OCI-LY1 (cell line): ENCODE measurements around the gene SLC8A1.

Source experiments
- H2AFZ ChIP-seq: fragments of 200-600 bp; sonication (generic), shearing (Covaris generic); 2 replicates; pipeline ENCODE4 v1.6.0; 2014; ENCODE audit warnings: antibody characterized with exemption, mild to moderate bottlenecking, low read length
- H3F3A ChIP-seq: fragments of 200-600 bp; sonication (generic), shearing (Covaris generic); 2 replicates; pipeline ENCODE4 v1.6.0; 2014; ENCODE audit warnings: mild to moderate bottlenecking, antibody characterized with exemption, low read length, moderate library complexity; ENCODE audit not compliant: insufficient read depth
- H3K27ac ChIP-seq: fragments of 200-600 bp; sonication (generic); 2 replicates; pipeline ENCODE4 v1.5.1; 2014; ENCODE audit warnings: low read length, mixed run types, mild to moderate bottlenecking, low read depth; ENCODE audit not compliant: poor library complexity, severe bottlenecking
- H3K27me3 ChIP-seq: fragments of 200-600 bp; sonication (generic); 2 replicates; pipeline ENCODE4 v1.6.0; 2014; ENCODE audit warnings: antibody characterized with exemption, mild to moderate bottlenecking, low read length, moderate library complexity; ENCODE audit not compliant: insufficient read depth
- H3K36me3 ChIP-seq: fragments of 200-600 bp; sonication (generic); 2 replicates; pipeline ENCODE4 v1.6.1; 2014; ENCODE audit warnings: mild to moderate bottlenecking, antibody characterized with exemption, low read length, moderate library complexity, mixed read lengths; ENCODE audit not compliant: insufficient read depth
- H3K4me1 ChIP-seq: fragments of 200-600 bp; sonication (generic); 2 replicates; pipeline ENCODE4 v1.5.1; 2014; ENCODE audit warnings: mild to moderate bottlenecking, low read length, moderate library complexity; ENCODE audit not compliant: insufficient read depth, severe bottlenecking
- H3K4me2 ChIP-seq: fragments of 200-600 bp; sonication (generic), shearing (Covaris generic); 2 replicates; pipeline ENCODE4 v1.6.1; 2014; ENCODE audit warnings: low read length
- H3K4me3 ChIP-seq: fragments of 200-600 bp; sonication (generic); 2 replicates; pipeline ENCODE4 v1.5.1; 2014; ENCODE audit warnings: low read length, low read depth, mild to moderate bottlenecking, mixed read lengths; ENCODE audit not compliant: poor library complexity, severe bottlenecking
- H3K79me2 ChIP-seq: fragments of 200-600 bp; shearing (Covaris generic); 2 replicates; pipeline ENCODE4 v1.6.1; 2016; ENCODE audit warnings: mixed run types, low read length, mixed read lengths; ENCODE audit not compliant: insufficient read depth
- H3K9ac ChIP-seq: fragments of 200-600 bp; sonication (generic), shearing (Covaris generic); 2 replicates; pipeline ENCODE4 v1.6.1; 2014; ENCODE audit warnings: mild to moderate bottlenecking, low read length, mixed read lengths
- H3K9me2 ChIP-seq: fragments of 200-600 bp; sonication (generic), shearing (Covaris generic); 2 replicates; pipeline ENCODE4 v1.6.1; 2014; ENCODE audit warnings: low read depth, mild to moderate bottlenecking, low read length, mixed read lengths
- H3K9me3 ChIP-seq: fragments of 200-600 bp; shearing (Covaris generic); 2 replicates; pipeline ENCODE4 v1.6.1; 2014; ENCODE audit warnings: low read length, mixed read lengths
- H4K20me1 ChIP-seq: fragments of 200-600 bp; sonication (generic), shearing (Covaris generic); 2 replicates; pipeline ENCODE4 v1.6.0; 2016; ENCODE audit warnings: mild to moderate bottlenecking, low read length; ENCODE audit not compliant: insufficient read depth
- CTCF ChIP-seq: fragments of 200-600 bp; sonication (generic), shearing (Covaris generic); IDR thresholded peaks from 2 replicates; pipeline ENCODE4 v1.5.1; 2017; ENCODE audit warnings: mild to moderate bottlenecking, antibody characterized with exemption, low read length, moderate library complexity, mixed read lengths
- EZH2 ChIP-seq: fragments of 200-600 bp; sonication (generic), shearing (Covaris generic); IDR thresholded peaks from 2 replicates; pipeline ENCODE4 v1.8.0; 2017; ENCODE audit warnings: borderline replicate concordance, mixed run types, mild to moderate bottlenecking, antibody characterized with exemption, low read length, moderate library complexity, mixed read lengths

The SLC8A1 gene

GRCh38 chr2:40200366-40200915 lies 251.4 kb downstream of the SLC8A1 start:
- no peak overlapping the region for H3K4me2 ChIP-seq
- no peak overlapping the region for H3K9ac ChIP-seq
- no peaks in the 10 kb centered on the region for H3K27me3 ChIP-seq
- no peaks in the 10 kb centered on the region for H4K20me1 ChIP-seq
- H3K79me2 ChIP-seq, result no peaks in the 10 kb centered on the region
- no peaks in the 10 kb centered on the region for H3K9me2 ChIP-seq
- H3K4me3 ChIP-seq, result no peak overlapping the region
- no peak overlapping the region for H2AFZ ChIP-seq
- TF ChIP-seq EZH2 (no peak), CTCF (no peak)
- no peaks in the 10 kb centered on the region for H3K4me1 ChIP-seq
- no peak overlapping the region for H3K27ac ChIP-seq
- H3K9me3 ChIP-seq, result no peaks in the 10 kb centered on the region
- H3F3A ChIP-seq, result no peaks in the 10 kb centered on the region
- no peaks in the 10 kb centered on the region for H3K36me3 ChIP-seq

GRCh38 chr2:40199771-40200170 lies 252.1 kb downstream of the SLC8A1 start:
- no peaks in the 10 kb centered on the region for H3K9me2 ChIP-seq
- TF ChIP-seq EZH2, result no peak
- TF ChIP-seq CTCF, result no peak

GRCh38 chr2:40197121-40197520 lies 254.8 kb downstream of the SLC8A1 start:
- Histone ChIP-seq H3K79me2 (no peaks in the 10 kb centered on the region), H3K4me3 (no peak overlapping the region), H4K20me1 (no peaks in the 10 kb centered on the region), H3K9ac (no peak overlapping the region), H3K9me3 (no peaks in the 10 kb centered on the region), H3K9me2 (no peaks in the 10 kb centered on the region), H3K27ac (no peak overlapping the region), H3F3A (no peaks in the 10 kb centered on the region), H3K4me2 (no peak overlapping the region), H3K36me3 (no peaks in the 10 kb centered on the region), H3K4me1 (no peaks in the 10 kb centered on the region), H2AFZ (no peak overlapping the region), H3K27me3 (no peaks in the 10 kb centered on the region)
- no peak for TF ChIP-seq CTCF
- TF ChIP-seq EZH2, result no peak

More at GRCh38 chr2:40199771-40200170, 252.1 kb downstream of the SLC8A1 start:
- Histone ChIP-seq H3K9me3 (no peaks in the 10 kb centered on the region), H3K4me1 (no peaks in the 10 kb centered on the region), H3K4me3 (no peak overlapping the region), H2AFZ (no peak overlapping the region), H3K4me2 (no peak overlapping the region), H3F3A (no peaks in the 10 kb centered on the region), H3K36me3 (no peaks in the 10 kb centered on the region), H3K27me3 (no peaks in the 10 kb centered on the region), H3K27ac (no peak overlapping the region), H3K9ac (no peak overlapping the region), H3K79me2 (no peaks in the 10 kb centered on the region), H4K20me1 (no peaks in the 10 kb centered on the region)
